Activated naive CD4-positive, alpha-beta T cell treated with Interleukin-2 at 50 U/mL for 16 hours (primary cell): ENCODE data around the gene CSTB.
A peak's percentile ranks its signal among the peaks of the same experiment; 100 is the strongest.

Experiments used
- DNase-seq: peaks from one replicate; pipeline ENCODE4 v3.0.0-alpha.2; 2020

The CSTB gene

GRCh38 chr21:43745772-43746517, 30.2 kb downstream of the CSTB start:
- no peak for DNase-seq

GRCh38 chr21:43744725-43745124, 31.4 kb downstream of the CSTB start:
- no peak for DNase-seq

- no peak for DNase-seq
Measured at GRCh38 chr21:43743947-43744346, 32.2 kb downstream of the CSTB start.

GRCh38 chr21:43741423-43742096, 34.5 kb downstream of the CSTB start:
- no peak for DNase-seq

- DNase-seq: no peak
Measured at GRCh38 chr21:43740497-43741156, 35.5 kb downstream of the CSTB start.

GRCh38 chr21:43739621-43740435, 36.3 kb downstream of the CSTB start:
- DNase-seq: no peak

- DNase-seq: no peak
Measured at GRCh38 chr21:43737158-43737950, 38.8 kb downstream of the CSTB start.

GRCh38 chr21:43736224-43736883, 39.8 kb downstream of the CSTB start:
- DNase-seq: no peak

- DNase-seq: no peak
Measured at GRCh38 chr21:43735236-43736091, 40.6 kb downstream of the CSTB start.

- no peak for DNase-seq
Measured at GRCh38 chr21:43734928-43735229, 41.2 kb downstream of the CSTB start.

- DNase-seq: no peak
Measured at GRCh38 chr21:43734131-43734927, 41.8 kb downstream of the CSTB start.

GRCh38 chr21:43733529-43734071, 42.5 kb downstream of the CSTB start:
- DNase-seq: no peak

GRCh38 chr21:43733060-43733459, 43.0 kb downstream of the CSTB start:
- no peak for DNase-seq

GRCh38 chr21:43731891-43732711, 44.0 kb downstream of the CSTB start:
- no peak for DNase-seq

- DNase-seq: no peak
Measured at GRCh38 chr21:43731476-43731875, 44.6 kb downstream of the CSTB start.

- DNase-seq: peak; percentile 83
Measured at GRCh38 chr21:43728467-43729390, 47.4 kb downstream of the CSTB start.

GRCh38 chr21:43728154-43728466, 48.0 kb downstream of the CSTB start:
- DNase-seq: no peak
